ENCODE data around the gene C20orf96.

Gene C20orf96

GRCh38 chr20:289693-290083 is 862 bp downstream of the C20orf96 start:
- peak overlapping the region; percentile 98 for H2AFZ ChIP-seq (ENCODE audit: low read depth)
- H3K27me3 ChIP-seq (ENCODE audit: insufficient read depth, low read depth), result no peaks in the 10 kb centered on the region
- no peaks in the 10 kb centered on the region for H4K20me1 ChIP-seq (ENCODE audit: insufficient read depth)
- TF ChIP-seq CTCF (conservative IDR thresholded peaks at IDR 0.05; ENCODE audit: low read depth, low read length), result no peak
- H3K79me2 ChIP-seq (ENCODE audit: insufficient read depth, low read depth), result no peaks in the 10 kb centered on the region
- H3K27ac ChIP-seq, result peak overlapping the region; percentile 19; the same call in 1 of the 2 replicates
- H3K4me3 ChIP-seq (IDR thresholded peaks at IDR 0.05; ENCODE audit: insufficient read depth, low read depth, low read length), result no peak overlapping the region
- H3K4me2 ChIP-seq, result peak overlapping the region; percentile 44
- H3K9ac ChIP-seq, result peak overlapping the region; percentile 67
- H3K4me1 ChIP-seq (ENCODE audit: low read depth, poor library complexity, severe bottlenecking), result peaks cover 15% of the 10 kb centered on the region
- H3K36me3 ChIP-seq (ENCODE audit: insufficient read depth), result no peaks in the 10 kb centered on the region

GRCh38 chr20:288956-289692 is 1.4 kb downstream of the C20orf96 start:
- H3K27me3 ChIP-seq (ENCODE audit: insufficient read depth, low read depth), result no peaks in the 10 kb centered on the region
- H3K4me2 ChIP-seq, result peak overlapping the region; percentile 44
- no peak overlapping the region for H3K4me3 ChIP-seq (IDR thresholded peaks at IDR 0.05; ENCODE audit: insufficient read depth, low read depth, low read length)
- H3K4me1 ChIP-seq (ENCODE audit: low read depth, poor library complexity, severe bottlenecking), result peaks cover 15% of the 10 kb centered on the region
- no peaks in the 10 kb centered on the region for H3K36me3 ChIP-seq (ENCODE audit: insufficient read depth)
- peak overlapping the region; percentile 98; the same call in 1 of the 2 replicates for H2AFZ ChIP-seq (ENCODE audit: low read depth)
- H3K9ac ChIP-seq, result peak overlapping the region; percentile 67; the same call in 1 of the 2 replicates
- no peaks in the 10 kb centered on the region for H3K79me2 ChIP-seq (ENCODE audit: insufficient read depth, low read depth)
- no peaks in the 10 kb centered on the region for H4K20me1 ChIP-seq (ENCODE audit: insufficient read depth)
- no peak overlapping the region for H3K27ac ChIP-seq
- TF ChIP-seq CTCF (conservative IDR thresholded peaks at IDR 0.05; ENCODE audit: low read depth, low read length), result no peak

- Histone ChIP-seq H3K27me3 (ENCODE audit: insufficient read depth, low read depth) (no peaks in the 10 kb centered on the region), H3K4me1 (ENCODE audit: low read depth, poor library complexity, severe bottlenecking) (peaks cover 15% of the 10 kb centered on the region), H3K27ac (no peak overlapping the region), H3K4me2 (no peak overlapping the region), H4K20me1 (ENCODE audit: insufficient read depth) (no peaks in the 10 kb centered on the region), H3K9ac (no peak overlapping the region), H3K36me3 (ENCODE audit: insufficient read depth) (no peaks in the 10 kb centered on the region), H3K79me2 (ENCODE audit: insufficient read depth, low read depth) (no peaks in the 10 kb centered on the region), H3K4me3 (IDR thresholded peaks at IDR 0.05; ENCODE audit: insufficient read depth, low read depth, low read length) (no peak overlapping the region), H2AFZ (ENCODE audit: low read depth) (no peak overlapping the region)
- TF ChIP-seq CTCF (conservative IDR thresholded peaks at IDR 0.05; ENCODE audit: low read depth, low read length), result no peak
Observed at GRCh38 chr20:286508-286907, 4.0 kb downstream of the C20orf96 start.

- Histone ChIP-seq H3K27ac (no peak overlapping the region), H3K4me1 (ENCODE audit: low read depth, poor library complexity, severe bottlenecking) (peaks cover 1% of the 10 kb centered on the region), H3K27me3 (ENCODE audit: insufficient read depth, low read depth) (no peaks in the 10 kb centered on the region), H3K4me2 (no peak overlapping the region), H3K9ac (no peak overlapping the region), H3K79me2 (ENCODE audit: insufficient read depth, low read depth) (no peaks in the 10 kb centered on the region), H3K4me3 (IDR thresholded peaks at IDR 0.05; ENCODE audit: insufficient read depth, low read depth, low read length) (no peak overlapping the region), H2AFZ (ENCODE audit: low read depth) (no peak overlapping the region), H4K20me1 (ENCODE audit: insufficient read depth) (no peaks in the 10 kb centered on the region), H3K36me3 (ENCODE audit: insufficient read depth) (no peaks in the 10 kb centered on the region)
- no peak for TF ChIP-seq CTCF (conservative IDR thresholded peaks at IDR 0.05; ENCODE audit: low read depth, low read length)
Observed at GRCh38 chr20:284172-284571, 6.4 kb downstream of the C20orf96 start.
